Neural cell (in vitro differentiated cells): ENCODE results near the gene TOR1AIP2.

ENCODE experiments used
- CTCF ChIP-seq: fragments of 450-650 bp; IDR thresholded peaks from 2 replicates; pipeline ENCODE4 v1.5.1; 2014; ENCODE audit warnings: antibody characterized with exemption, mild to moderate bottlenecking, moderate library complexity; ENCODE audit not compliant: poor library complexity, severe bottlenecking
- EP300 ChIP-seq: fragments of 450-650 bp; conservative IDR thresholded peaks from 2 replicates; pipeline ENCODE4 v1.6.1; 2014; ENCODE audit warnings: antibody characterized with exemption, mild to moderate bottlenecking, moderate library complexity; ENCODE audit not compliant: poor library complexity, severe bottlenecking
- EZH2 ChIP-seq: fragments of 200-600, 300-800 bp; shearing (Covaris generic), sonication (generic); IDR thresholded peaks from 2 replicates; pipeline ENCODE4 v1.6.1; 2014; ENCODE audit warnings: antibody characterized with exemption, low read length, borderline replicate concordance, mild to moderate bottlenecking; ENCODE audit not compliant: insufficient read depth, poor library complexity, severe bottlenecking
- MXI1 ChIP-seq: fragments of 450-650 bp; conservative IDR thresholded peaks from 2 replicates; pipeline ENCODE4 v1.6.1; 2014; ENCODE audit warnings: antibody characterized with exemption, mild to moderate bottlenecking; ENCODE audit not compliant: poor library complexity, severe bottlenecking
- POLR2AphosphoS5 ChIP-seq: IDR thresholded peaks from 2 replicates; pipeline ENCODE4 v1.6.1; 2012
- TAF1 ChIP-seq: IDR thresholded peaks from 2 replicates; pipeline ENCODE4 v1.6.1; 2012; ENCODE audit warnings: low read depth

DNA sequence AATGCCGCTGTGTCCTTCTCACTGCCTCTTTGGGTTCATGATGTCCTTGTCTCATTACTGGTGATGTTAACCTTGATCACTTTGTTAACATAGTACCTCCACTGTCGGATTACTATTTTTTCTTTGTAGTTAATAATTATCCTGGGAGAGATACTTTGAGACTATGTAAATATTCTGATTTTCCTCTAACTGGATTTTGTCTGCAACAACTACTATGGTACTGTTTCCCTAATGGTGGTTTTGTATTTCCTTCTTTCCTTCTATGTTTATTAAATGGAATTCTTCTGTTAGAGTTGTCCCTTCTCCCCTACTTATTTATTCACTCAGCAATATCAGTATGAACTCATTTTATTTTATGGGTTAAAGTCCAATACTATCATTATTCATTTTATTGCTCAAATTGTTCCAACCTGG, 4.2 kb downstream of the TOR1AIP2 start:
- TF ChIP-seq CTCF (no peak), POLR2AphosphoS5 (no peak), MXI1 (no peak), TAF1 (no peak), EP300 (no peak), EZH2 (no peak)
